Bronchial epithelial cell (primary cell): ENCODE results near the gene ANKRD44. TPM values are rescaled to one million over a fixed set of nuclear protein-coding genes. Genes with fewer than 3 reads are reported as not detected.
A peak's percentile ranks its signal among the peaks of the same experiment; 100 is the strongest.

Experiments
- DNase-seq: peaks from one replicate; pipeline ENCODE4 v3.0.0-alpha.2; 2010; ENCODE audit warnings: low read depth
- FAIRE-seq: peaks from 2 replicates; lab custom pipeline; 2011; peaks lifted over from hg19 to GRCh38; lab: Jason Lieb, UNC
- H3K27me3 ChIP-seq: 2 replicates; pipeline ENCODE4 v1.5.1; 2011; ENCODE audit warnings: low read length; ENCODE audit not compliant: control insufficient read depth, insufficient read depth
- H3K36me3 ChIP-seq: 2 replicates; pipeline ENCODE4 v1.5.1; 2011; ENCODE audit warnings: low read length; ENCODE audit not compliant: control insufficient read depth, insufficient read depth
- H3K4me3 ChIP-seq: 2 replicates; pipeline ENCODE4 v1.5.1; 2011; ENCODE audit warnings: mild to moderate bottlenecking, low read depth, low read length, control low read depth
- total RNA-seq: library from RNA; depleted of rRNA; stranded (reverse); fragments of >200 nt; gene quantifications from 2 replicates; pipeline ENCODE4 v1.2.1, GENCODE V29; 2014
- TF ChIP-seq, protein P1 (sequence below): IDR thresholded peaks from 2 replicates; pipeline ENCODE4 v1.5.1; 2011; ENCODE audit warnings: mild to moderate bottlenecking, moderate library complexity, low read length, control low read depth, inconsistent platforms; ENCODE audit not compliant: insufficient read depth, severe bottlenecking

ANKRD44 gene
- total RNA-seq, 1 donor from 2014 or later, result 0.26 TPM

DNA sequence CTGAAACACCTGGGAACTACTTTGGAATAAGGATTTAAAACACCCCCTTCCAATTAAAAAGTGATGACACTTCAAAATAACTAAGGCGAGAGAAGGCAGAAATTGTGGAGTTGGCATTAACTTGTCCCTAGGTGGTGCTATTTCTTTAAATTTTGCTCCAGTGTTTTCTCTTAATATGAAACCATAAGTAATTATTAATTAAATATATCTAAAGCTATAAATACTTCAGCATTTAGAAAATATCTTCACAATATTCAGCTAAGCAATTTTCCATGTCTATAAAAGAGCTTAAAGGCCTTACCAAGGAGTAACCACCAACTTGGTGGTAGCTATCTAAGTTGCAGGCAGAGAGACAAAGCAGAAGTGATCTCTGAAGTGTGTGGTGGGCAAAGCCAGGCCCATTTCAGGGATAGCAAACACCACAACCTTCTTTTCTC is 197.3 kb downstream of the ANKRD44 start:
- DNase-seq, result peak; percentile 47
- H3K27me3 ChIP-seq, result no peaks in the 10 kb centered on the region

DNA sequence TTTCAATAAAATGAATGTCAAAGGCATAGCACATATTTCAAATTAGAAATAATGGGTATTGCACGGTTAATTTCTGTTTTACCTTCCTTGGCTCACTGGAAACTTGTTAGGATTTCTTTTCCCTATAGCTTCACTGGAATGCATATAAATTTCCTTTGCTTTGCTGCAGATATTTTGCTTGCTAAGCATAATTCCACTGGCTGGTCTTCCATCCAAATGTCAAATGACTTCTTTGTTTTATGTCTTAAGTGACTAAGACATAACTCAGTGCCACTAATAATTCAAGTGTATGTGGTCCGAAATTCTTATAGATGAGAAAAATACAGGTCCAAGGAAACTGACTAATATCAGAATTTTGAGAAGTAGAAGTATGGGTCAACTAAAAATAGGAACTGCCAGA is 201.3 kb downstream of the ANKRD44 start:
- FAIRE-seq, result no peak

More for the DNA sequence above, 197.3 kb downstream of the ANKRD44 start:
- no peak for FAIRE-seq
- TF ChIP-seq, protein P1, sequence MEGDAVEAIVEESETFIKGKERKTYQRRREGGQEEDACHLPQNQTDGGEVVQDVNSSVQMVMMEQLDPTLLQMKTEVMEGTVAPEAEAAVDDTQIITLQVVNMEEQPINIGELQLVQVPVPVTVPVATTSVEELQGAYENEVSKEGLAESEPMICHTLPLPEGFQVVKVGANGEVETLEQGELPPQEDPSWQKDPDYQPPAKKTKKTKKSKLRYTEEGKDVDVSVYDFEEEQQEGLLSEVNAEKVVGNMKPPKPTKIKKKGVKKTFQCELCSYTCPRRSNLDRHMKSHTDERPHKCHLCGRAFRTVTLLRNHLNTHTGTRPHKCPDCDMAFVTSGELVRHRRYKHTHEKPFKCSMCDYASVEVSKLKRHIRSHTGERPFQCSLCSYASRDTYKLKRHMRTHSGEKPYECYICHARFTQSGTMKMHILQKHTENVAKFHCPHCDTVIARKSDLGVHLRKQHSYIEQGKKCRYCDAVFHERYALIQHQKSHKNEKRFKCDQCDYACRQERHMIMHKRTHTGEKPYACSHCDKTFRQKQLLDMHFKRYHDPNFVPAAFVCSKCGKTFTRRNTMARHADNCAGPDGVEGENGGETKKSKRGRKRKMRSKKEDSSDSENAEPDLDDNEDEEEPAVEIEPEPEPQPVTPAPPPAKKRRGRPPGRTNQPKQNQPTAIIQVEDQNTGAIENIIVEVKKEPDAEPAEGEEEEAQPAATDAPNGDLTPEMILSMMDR, result peak; percentile 38
- no peaks in the 10 kb centered on the region for H3K36me3 ChIP-seq
- no peak overlapping the region for H3K4me3 ChIP-seq

DNA sequence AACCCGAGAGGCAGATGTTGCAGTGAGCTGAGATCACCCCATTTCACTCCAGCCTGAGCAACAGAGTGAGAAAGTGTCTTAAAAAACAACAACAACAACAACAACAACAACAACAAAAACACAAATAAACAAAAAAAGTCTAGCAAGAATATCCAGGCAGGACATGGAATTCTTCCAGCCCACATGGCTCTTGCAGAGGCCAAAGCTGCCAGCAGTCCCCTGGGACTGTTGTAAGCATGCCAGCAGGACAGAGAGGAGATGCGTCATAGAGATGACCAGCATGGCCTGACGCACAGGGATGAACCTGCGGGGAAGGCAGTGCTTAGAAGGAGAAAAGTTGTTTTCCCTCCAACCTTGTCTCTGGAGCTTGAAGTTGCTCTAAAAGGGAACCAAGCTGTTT is 201.8 kb downstream of the ANKRD44 start:
- DNase-seq (no peak), FAIRE-seq (no peak)
- TF ChIP-seq, protein P1, result no peak
- no peaks in the 10 kb centered on the region for H3K36me3 ChIP-seq
- H3K27me3 ChIP-seq, result no peaks in the 10 kb centered on the region
- H3K4me3 ChIP-seq, result no peak overlapping the region

More for the DNA sequence above, 201.3 kb downstream of the ANKRD44 start:
- Histone ChIP-seq H3K27me3 (no peaks in the 10 kb centered on the region), H3K36me3 (no peaks in the 10 kb centered on the region), H3K4me3 (no peak overlapping the region)
- TF ChIP-seq, protein P1, result no peak
- no peak for DNase-seq

DNA sequence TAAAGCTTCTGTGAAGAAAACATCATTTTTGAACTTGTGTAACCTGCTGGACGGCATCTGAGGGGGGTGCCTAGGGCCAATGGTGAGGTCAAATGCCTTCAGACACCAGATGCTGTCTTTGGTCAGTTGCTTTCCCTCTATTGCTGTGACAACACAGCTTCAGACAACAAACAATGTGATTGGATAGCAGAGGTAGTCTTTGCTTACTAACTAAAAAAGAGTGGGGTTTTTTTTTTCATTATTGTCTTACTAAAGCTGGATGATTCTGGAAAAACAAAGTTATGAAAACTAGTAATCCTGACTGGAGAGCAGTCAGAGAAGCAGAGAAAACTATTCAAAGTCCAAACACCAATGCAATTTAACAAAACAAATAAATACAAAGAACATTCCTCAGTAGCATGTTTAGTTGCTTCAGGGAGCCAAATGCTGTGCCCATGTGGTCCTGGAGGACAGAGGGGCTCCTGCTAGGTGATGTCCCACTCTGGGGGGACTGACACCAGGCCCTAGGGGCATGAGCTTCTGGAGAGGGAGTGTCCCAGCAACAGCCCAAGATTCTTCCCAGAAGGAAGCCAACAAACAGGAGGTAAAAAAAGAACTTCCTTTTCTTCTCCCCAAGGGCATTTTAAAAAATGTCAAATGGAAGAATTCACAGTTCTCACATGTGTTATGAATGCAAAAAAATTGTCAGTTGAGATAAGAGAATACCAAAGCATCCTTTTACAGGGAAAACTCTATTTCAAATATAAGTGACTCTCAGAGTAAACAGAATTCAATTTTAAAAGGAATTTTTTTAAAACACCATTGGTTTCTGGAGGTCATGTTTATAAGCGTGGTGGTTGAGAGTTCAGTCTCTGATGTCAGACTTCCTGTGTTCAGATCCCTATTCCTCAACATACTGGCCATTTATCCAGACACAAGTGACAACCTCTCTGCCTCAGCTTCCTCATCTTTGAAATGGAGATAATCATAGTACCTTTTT is 203.0 kb downstream of the ANKRD44 start:
- TF ChIP-seq, protein P1, result no peak
- H3K4me3 ChIP-seq, result no peak overlapping the region
- no peaks in the 10 kb centered on the region for H3K27me3 ChIP-seq
- no peaks in the 10 kb centered on the region for H3K36me3 ChIP-seq
- FAIRE-seq (no peak), DNase-seq (no peak)

DNA sequence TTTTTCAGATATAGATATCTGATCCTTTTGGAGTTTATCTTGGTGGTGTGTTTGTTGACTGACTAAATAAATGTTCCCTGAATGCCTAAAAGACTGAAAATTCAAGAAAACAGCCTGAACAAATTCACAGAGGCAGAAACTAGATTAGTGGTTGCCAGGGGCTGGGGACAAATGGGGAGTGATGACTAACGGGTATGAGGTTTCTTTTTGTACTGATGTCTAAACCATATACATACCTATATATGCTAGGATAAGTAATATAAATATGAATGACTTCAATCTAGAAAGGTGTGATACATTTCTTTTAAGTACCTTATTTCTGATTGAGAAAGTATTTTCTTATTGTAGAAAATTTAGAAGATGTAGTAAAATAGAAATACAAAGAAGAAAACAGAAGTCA is 207.2 kb downstream of the ANKRD44 start:
- DNase-seq (no peak), FAIRE-seq (no peak)
- no peak overlapping the region for H3K4me3 ChIP-seq
- no peaks in the 10 kb centered on the region for H3K27me3 ChIP-seq
- no peaks in the 10 kb centered on the region for H3K36me3 ChIP-seq
- TF ChIP-seq, protein P1, result no peak
